Activated T-cell treated with anti-CD3 and anti-CD28 coated beads, Interleukin-2, amount 50 U/mL, for 24 hours (primary cell): ENCODE results near the gene BARD1.
A peak's percentile ranks its signal among the peaks of the same experiment; 100 is the strongest.
"Not testable (repeated sequence)": the region's sequence is repeated elsewhere in the genome, so short reads cannot be mapped to it uniquely, and the experiment has no call there.

ENCODE experiments used
- DNase-seq: peaks from one replicate; pipeline ENCODE4 v3.0.0-alpha.2; 2020
- H3K27ac Mint-ChIP-seq: 2 replicates; pipeline ENCODE4 v1.8.0; 2020; ENCODE audit warnings: mild to moderate bottlenecking, mixed read lengths
- H3K27me3 Mint-ChIP-seq: 2 replicates; pipeline ENCODE4 v1.8.0; 2020; ENCODE audit warnings: mixed read lengths
- H3K36me3 Mint-ChIP-seq: 2 replicates; pipeline ENCODE4 v1.8.0; 2020; ENCODE audit warnings: low read depth, mixed read lengths
- H3K4me1 Mint-ChIP-seq: 2 replicates; pipeline ENCODE4 v1.8.0; 2020; ENCODE audit warnings: low read depth, mixed read lengths
- H3K4me3 Mint-ChIP-seq: 2 replicates; pipeline ENCODE4 v1.8.0; 2020; ENCODE audit warnings: mild to moderate bottlenecking, moderate library complexity, mixed read lengths
- H3K9me3 Mint-ChIP-seq: 2 replicates; pipeline ENCODE4 v1.8.0; 2020; ENCODE audit warnings: mixed read lengths

BARD1 gene

DNA sequence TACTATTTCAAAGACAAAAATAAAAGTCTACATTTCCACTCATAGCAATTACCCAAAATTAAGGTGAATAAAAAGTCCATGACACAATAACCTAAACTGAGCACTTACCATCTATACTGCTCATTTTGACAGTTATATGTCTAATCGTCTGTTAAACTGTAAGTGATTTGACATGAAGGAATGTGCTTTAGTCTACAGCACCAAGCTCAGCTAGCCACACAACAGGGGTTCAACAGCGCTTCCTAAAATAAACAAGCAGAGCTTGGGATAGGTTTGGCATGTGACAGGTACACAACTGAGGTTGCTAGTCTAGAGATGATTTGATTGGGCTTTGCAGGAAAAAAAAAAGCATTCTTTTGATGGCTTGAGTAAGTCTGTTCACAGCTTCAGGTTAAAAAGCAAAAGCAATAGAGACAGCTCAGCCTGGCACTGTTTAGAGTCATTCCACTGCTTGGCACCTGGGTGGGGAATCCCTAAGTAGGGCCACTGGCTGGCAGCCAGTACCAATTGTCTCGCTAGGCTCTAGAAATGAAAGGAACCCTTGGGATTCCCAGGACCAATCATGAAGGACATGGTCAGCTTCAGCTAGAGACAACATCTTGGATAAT, 78.6 kb downstream of the BARD1 start:
- Mint-ChIP-seq H3K4me3 (no peak overlapping the region), H3K36me3 (peaks cover 73% of the 10 kb centered on the region), H3K27me3 (no peaks in the 10 kb centered on the region), H3K4me1 (no peaks in the 10 kb centered on the region), H3K27ac (no peak overlapping the region), H3K9me3 (no peaks in the 10 kb centered on the region)
- DNase-seq = no peak

DNA sequence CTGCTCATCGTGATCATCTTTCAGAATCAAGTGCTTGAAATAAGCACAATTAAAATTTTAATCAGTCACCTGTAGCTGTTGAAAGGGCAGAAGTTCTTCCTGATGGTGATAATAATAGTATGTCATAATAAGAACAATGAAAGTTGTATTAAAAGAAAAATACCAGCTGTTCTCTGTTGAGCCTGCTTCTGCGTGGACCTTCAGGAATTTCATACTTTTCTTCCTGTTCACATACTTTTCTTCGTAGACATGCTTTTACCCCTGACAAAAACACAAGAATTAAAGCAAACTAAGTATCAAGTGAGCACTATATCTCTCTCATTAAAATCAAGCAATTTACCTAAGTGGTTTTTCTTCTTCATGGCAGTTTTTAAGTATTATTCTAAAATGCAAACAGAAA, 79.2 kb downstream of the BARD1 start:
- Mint-ChIP-seq H3K27ac (no peak overlapping the region), H3K9me3 (no peaks in the 10 kb centered on the region), H3K36me3 (peaks cover 75% of the 10 kb centered on the region), H3K4me1 (no peaks in the 10 kb centered on the region), H3K4me3 (no peak overlapping the region), H3K27me3 (no peaks in the 10 kb centered on the region)
- DNase-seq = no peak

DNA sequence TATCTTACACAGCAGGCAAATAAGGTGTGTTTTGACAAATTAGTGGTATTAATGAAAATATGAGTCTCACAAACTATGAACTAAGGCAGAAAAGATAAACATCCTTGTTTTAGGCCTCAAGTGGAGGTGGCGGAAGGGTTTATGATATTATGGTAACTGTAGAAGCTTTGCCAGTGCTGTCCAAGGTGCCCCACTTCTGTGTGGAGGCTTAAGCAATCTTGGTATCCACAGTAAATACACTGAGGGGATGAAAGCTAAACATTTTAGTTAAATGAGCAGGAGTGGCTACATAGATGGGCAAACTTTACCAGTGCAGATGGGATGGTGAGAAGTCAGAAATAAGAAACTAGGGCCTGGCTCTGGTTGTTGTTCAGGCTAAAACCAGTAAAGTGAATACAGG, 84.7 kb downstream of the BARD1 start:
- H3K4me1 Mint-ChIP-seq = no peaks in the 10 kb centered on the region

DNA sequence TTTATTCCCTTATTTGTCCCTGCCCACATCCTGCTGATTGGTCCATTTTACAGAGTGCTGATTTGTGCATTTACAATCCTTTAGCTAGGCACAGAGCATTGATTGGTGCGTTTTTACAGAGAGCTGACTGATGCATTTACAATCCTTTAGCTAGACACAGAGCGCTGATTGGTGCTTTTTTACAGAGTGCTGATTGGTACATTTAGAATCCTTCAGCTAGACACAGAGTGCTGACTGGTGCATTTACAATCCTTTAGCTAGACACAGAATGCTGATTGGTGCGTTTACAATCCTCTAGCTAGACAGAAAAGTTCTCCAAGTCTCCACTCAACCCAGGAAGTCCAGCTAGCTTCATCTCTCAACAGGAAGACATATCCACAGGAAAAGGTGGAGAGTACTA, 91.6 kb downstream of the BARD1 start:
- not testable (repeated sequence) for DNase-seq, H3K4me3 Mint-ChIP-seq
- H3K36me3 Mint-ChIP-seq = peaks cover 43% of the 10 kb centered on the region

More for the DNA sequence above, 84.7 kb downstream of the BARD1 start:
- H3K27me3 Mint-ChIP-seq = no peaks in the 10 kb centered on the region
- H3K9me3 Mint-ChIP-seq = peaks cover 3% of the 10 kb centered on the region
- DNase-seq = no peak
- H3K4me3 Mint-ChIP-seq = no peak overlapping the region
- peaks cover 77% of the 10 kb centered on the region for H3K36me3 Mint-ChIP-seq
- H3K27ac Mint-ChIP-seq = no peak overlapping the region

DNA sequence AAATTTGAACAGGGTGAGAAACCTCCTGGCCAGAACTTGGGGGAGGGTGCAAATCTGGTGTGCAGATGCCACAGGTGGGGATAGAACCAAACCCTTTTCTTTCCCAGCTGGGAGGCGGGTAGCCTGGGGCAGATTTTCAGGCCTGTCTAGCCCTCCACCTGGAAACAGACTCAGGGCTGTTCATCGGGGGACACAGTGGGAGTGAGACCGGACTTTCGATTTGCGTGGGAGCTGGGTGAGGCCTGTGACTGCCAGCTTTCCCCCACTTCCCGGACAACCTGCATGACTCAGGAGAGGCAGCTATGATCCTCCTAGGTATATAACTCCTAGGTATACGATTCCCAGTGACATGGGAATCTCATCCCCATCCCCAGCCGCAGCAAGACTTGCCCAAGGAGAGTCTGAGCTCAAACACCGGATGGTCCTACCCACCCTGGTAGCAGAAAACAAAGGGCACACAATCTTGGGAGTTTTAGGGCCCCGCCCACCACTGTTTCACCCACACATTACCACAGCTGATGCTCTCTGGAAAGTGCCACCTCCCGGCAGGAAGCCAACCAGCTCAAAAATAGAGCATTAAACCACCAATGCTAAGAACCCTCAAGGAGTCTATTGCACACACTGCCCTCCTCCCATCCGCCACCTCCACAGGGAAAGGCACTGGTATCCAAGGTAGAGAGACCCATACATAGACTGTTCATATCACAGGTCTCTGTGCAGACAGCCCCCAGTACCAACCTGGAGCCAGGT, 92.5 kb downstream of the BARD1 start:
- peaks cover 5% of the 10 kb centered on the region for H3K4me1 Mint-ChIP-seq
- H3K4me3 Mint-ChIP-seq = no peak overlapping the region

More for the DNA sequence above, 91.6 kb downstream of the BARD1 start:
- H3K9me3 Mint-ChIP-seq = peaks cover 10% of the 10 kb centered on the region
- not testable (repeated sequence) for H3K27ac Mint-ChIP-seq, H3K27me3 Mint-ChIP-seq, H3K4me1 Mint-ChIP-seq

DNA sequence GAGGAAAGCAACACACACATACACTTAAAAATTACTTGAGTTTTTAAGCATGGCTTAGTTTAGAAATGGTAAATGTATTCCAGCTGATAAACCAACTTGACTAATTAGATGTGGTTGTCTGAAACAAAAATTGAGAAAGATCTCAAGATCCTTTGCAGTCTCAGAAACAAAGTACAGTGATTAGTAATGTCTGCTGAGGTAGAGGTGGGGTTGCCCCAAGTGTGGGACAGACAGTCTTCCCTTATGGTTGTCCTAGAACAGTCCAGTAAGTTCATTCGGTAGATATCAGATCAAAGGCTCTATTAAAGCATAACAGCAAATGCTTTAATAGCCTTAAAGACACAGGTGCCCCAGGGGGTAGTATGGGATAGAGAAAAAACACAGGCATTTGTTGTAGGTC, 94.5 kb downstream of the BARD1 start:
- DNase-seq = no peak
- no peak overlapping the region for H3K4me3 Mint-ChIP-seq
- peaks cover 10% of the 10 kb centered on the region for H3K4me1 Mint-ChIP-seq
- H3K27me3 Mint-ChIP-seq = no peaks in the 10 kb centered on the region
- H3K36me3 Mint-ChIP-seq = peaks cover 27% of the 10 kb centered on the region
- no peak overlapping the region for H3K27ac Mint-ChIP-seq
- H3K9me3 Mint-ChIP-seq = peaks cover 7% of the 10 kb centered on the region

More for the DNA sequence above, 92.5 kb downstream of the BARD1 start:
- no peak for DNase-seq
- no peak overlapping the region for H3K27ac Mint-ChIP-seq
- peaks cover 10% of the 10 kb centered on the region for H3K9me3 Mint-ChIP-seq
- peaks cover 39% of the 10 kb centered on the region for H3K36me3 Mint-ChIP-seq
- H3K27me3 Mint-ChIP-seq = no peaks in the 10 kb centered on the region

DNA sequence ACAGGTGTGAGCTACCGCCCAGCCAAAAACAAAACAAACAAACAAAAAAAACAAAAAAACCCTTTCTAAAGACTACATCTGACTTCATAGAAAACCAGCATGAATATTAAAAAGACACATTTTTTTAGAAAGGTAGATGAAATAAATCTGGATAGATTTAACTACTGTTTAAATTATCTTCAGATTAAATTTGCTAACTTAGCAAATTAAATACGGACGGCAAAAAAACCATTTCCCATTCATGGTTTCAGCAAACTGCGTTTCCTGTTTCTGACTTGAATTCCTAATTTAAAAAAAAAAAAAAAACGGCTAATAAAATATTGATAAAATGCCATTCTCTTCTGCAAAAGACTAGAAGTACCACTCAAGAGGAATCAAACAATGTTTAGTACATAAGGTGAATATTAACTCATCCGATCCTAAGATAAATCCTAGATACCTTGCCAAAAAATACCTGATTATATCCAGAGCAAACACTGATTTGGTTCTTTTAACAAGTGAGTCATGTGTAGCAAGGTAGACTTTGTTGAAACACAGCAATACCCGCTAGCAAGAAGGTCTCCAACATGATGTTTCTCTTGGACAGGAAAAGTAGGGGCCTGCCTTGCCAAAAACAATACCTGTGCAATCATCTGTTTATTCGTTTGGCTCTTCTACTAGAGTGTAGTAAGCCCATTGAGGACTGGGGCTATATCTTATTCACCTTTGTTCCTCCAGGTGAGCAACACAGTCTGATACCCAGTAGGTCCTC, 96.2 kb downstream of the BARD1 start:
- no peak for DNase-seq
- Mint-ChIP-seq H3K4me1 (peaks cover 10% of the 10 kb centered on the region), H3K4me3 (no peak overlapping the region), H3K36me3 (peaks cover 16% of the 10 kb centered on the region), H3K27me3 (no peaks in the 10 kb centered on the region), H3K27ac (no peak overlapping the region), H3K9me3 (peaks cover 5% of the 10 kb centered on the region)

DNA sequence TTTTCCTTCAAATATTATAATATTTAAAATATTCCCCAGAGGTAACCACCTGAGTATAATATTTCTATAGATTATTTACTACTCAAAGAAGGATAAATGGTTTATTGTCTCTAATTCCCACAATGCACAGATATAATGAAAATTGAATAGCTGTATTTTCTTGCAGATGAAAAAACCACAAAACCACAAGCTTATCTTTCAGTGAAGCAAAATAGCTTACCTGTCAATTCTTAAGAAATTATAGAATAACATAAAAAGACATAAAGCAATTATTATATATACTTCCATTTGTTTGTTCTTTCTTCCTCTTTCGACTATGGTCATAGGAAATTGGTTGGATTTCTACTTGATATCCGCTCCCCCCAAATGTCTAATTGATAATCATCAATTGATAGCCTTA, 98.8 kb downstream of the BARD1 start:
- H3K27me3 Mint-ChIP-seq = no peaks in the 10 kb centered on the region
- no peak overlapping the region for H3K4me3 Mint-ChIP-seq
- no peak for DNase-seq
- H3K27ac Mint-ChIP-seq = no peak overlapping the region
- peaks cover 7% of the 10 kb centered on the region for H3K4me1 Mint-ChIP-seq
- H3K9me3 Mint-ChIP-seq = no peaks in the 10 kb centered on the region
- no peaks in the 10 kb centered on the region for H3K36me3 Mint-ChIP-seq

DNA sequence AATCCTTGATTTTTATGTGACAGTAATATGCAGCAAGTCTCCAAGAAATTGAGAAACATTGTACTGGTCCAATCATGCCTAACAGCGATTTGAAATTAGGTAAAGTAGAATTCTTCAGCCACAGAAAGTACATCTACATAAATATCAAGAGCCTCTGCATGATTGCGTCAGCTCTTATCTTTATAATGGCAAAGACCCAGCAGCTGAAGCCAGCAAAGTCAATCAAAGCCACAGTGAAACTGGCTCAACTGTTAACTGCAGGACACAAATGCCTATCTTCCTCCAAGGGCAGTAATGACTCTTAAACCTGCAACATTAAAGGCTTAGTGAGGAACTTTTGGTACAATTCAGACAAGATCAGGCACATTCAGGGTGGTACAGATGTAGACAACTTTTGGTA, 102.5 kb downstream of the BARD1 start:
- Mint-ChIP-seq H3K9me3 (no peaks in the 10 kb centered on the region), H3K27me3 (peaks cover 3% of the 10 kb centered on the region), H3K27ac (no peak overlapping the region), H3K36me3 (no peaks in the 10 kb centered on the region), H3K4me1 (peaks cover 4% of the 10 kb centered on the region), H3K4me3 (no peak overlapping the region)
- DNase-seq = no peak

DNA sequence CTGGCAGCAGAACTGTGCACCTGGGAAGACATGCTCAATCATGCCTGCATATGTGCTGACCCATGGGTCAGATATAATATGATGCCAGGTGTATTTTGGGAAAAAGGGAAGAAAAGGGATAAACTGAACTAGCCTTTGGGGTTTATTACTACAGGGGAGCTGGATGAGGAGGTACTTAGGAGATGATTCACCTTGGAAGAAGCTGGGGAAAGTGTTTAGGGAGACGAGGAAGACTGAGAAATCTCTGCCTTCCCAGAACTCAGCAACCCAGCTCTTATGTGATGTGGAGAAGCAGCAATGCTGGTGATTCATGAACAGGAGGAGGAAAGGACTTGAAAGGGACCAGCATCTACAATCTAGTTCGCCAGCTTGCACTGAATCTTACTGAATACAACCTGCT, 110.2 kb downstream of the BARD1 start:
- H3K27ac Mint-ChIP-seq = no peak overlapping the region
- H3K9me3 Mint-ChIP-seq = peaks cover 9% of the 10 kb centered on the region

DNA sequence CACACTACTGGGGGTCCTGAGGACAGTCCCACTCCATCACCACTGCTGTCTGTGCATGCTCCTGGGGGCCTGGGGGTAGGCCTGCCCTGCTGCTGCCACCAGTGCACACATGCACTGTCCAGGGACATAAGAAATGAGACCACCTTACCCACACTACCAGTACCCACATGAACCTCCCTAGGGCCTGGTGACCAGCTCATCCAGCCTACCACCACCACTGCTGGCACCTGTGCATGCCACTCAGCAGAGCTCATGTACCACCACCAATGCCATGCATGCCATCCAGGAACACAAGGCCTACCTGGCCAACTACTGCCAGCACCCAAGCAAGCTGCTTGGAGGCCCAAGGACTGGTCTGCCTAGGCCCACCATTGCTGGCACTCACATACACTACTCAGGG, 112.8 kb downstream of the BARD1 start:
- Mint-ChIP-seq H3K4me3 (no peak overlapping the region), H3K4me1 (no peaks in the 10 kb centered on the region), H3K36me3 (peaks cover 2% of the 10 kb centered on the region), H3K27me3 (no peaks in the 10 kb centered on the region), H3K27ac (no peak overlapping the region), H3K9me3 (peaks cover 9% of the 10 kb centered on the region)
- DNase-seq = no peak

More for the DNA sequence above, 110.2 kb downstream of the BARD1 start:
- peaks cover 3% of the 10 kb centered on the region for H3K27me3 Mint-ChIP-seq
- H3K4me1 Mint-ChIP-seq = no peaks in the 10 kb centered on the region
- no peak for DNase-seq
- no peak overlapping the region for H3K4me3 Mint-ChIP-seq
- H3K36me3 Mint-ChIP-seq = peaks cover 2% of the 10 kb centered on the region

DNA sequence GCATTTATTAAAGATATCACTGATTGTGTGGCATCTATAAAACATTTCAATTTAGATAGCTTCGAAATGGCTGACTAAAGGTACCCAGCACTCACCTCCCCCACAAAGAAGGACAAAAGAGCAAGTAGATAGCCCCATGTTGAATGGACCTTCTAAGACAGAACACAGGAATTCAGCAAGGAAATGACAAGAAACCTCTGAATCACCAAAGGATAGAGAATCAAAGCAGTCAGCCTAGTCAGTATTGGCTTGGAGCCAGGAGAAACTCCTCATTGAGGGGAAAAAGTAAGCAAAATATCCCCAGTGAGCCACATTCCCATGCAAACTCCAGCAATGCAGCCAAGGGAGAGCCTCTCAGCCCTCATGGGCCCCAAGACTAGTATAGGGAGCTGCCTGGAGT, 113.7 kb downstream of the BARD1 start:
- Mint-ChIP-seq H3K4me3 (no peak overlapping the region), H3K9me3 (peaks cover 8% of the 10 kb centered on the region), H3K27ac (no peak overlapping the region), H3K27me3 (no peaks in the 10 kb centered on the region), H3K36me3 (peaks cover 2% of the 10 kb centered on the region), H3K4me1 (no peaks in the 10 kb centered on the region)
- no peak for DNase-seq

DNA sequence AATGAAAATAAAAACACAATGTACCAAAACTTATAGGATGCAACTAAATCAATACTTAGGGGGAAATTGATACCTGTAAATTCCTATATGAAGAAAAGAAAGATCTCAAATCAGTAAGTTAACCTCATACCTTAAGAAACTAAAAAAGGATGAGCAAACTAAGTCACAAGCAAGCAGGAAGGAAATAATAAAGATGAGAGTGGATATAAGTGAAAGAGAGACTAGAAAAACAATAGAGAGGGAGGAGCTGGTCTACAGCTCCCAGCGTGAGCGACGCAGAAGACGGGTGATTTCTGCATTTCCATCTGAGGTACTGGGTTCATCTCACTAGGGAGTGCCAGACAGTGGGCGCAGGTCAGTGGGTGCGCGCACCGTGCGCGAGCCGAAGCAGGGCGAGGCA, 125.9 kb downstream of the BARD1 start:
- not testable (repeated sequence) for H3K9me3 Mint-ChIP-seq, H3K27me3 Mint-ChIP-seq, DNase-seq, H3K36me3 Mint-ChIP-seq, H3K4me1 Mint-ChIP-seq
- H3K27ac Mint-ChIP-seq = peak overlapping the region; percentile 36
- H3K4me3 Mint-ChIP-seq = peak overlapping the region; percentile 71

DNA sequence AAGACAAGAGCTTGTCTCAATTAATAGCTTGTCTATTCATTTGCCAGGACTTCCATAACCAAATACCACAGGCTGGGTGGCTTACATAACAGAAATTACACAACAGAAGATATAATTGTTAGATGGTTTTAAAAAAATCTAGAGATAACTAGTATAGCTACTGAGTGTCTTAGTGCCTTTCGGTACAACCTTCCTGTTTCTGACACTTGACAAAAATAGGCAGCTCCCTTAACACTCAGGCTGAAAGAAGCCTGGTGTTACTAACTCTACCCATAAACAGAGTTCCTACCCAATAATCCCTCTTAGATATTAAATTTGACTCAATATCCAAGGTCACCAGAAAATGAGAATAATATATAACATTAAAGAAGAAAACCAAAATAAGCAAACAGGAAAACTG, 129.7 kb downstream of the BARD1 start:
- Mint-ChIP-seq H3K4me1 (peaks cover 7% of the 10 kb centered on the region), H3K9me3 (no peaks in the 10 kb centered on the region), H3K36me3 (no peaks in the 10 kb centered on the region), H3K27me3 (peaks cover 4% of the 10 kb centered on the region), H3K4me3 (no peak overlapping the region), H3K27ac (no peak overlapping the region)
- DNase-seq = no peak
